Stimulated activated CD4-positive, alpha-beta T cell treated with anti-CD3 and anti-CD28 coated beads, Interleukin-2, amount 100 ng/mL, for 48 hours (primary cell): Measurements from ENCODE around the gene CEP85L.

ENCODE experiments used
- DNase-seq, 2 donors: peaks; one replicate each; pipeline ENCODE4 v3.0.0-alpha.2; 2020

Gene CEP85L

DNA sequence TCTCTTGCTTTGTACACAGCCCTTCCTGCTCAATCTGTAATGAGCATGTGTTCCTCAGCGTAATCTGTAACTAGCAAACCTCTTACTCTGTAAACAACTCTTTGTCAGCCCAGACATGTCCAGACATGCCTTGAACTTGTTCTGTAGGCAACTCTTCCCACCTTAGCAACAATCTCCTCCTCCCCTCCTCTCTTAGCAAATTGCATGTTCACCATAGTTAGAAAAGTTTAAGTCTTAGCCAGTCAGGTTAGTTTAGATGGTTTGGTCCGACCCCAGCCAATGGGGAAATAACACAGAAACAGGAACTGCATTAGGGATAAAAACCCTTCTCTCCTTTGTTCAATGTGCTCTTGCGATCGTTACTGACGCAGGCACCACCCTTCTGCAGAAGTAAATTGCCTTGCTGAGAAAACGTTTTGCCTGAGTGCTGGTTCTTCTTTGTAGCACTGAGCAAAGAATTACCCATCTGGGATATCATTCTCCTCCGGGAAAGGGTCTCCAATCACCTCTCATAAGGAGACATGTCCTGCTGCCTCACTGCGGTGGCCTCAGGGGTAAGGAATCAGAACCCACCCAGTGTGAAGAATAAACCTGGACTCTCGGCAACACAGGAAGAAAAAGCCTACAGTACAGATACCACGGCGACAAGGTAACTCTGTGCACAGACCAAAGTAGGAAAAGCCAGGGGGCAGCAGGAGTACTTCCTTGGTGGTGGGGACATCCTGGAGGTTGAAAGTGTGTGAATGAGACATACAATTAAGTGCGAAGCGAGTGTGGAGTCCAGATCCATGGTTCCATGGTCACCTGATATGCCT lies 77.1 kb downstream of the CEP85L start:
- no peak for DNase-seq

- no peak for DNase-seq
These were observed 80.3 kb downstream of the CEP85L start for GRCh38 chr6:118571121-118571520.

DNA sequence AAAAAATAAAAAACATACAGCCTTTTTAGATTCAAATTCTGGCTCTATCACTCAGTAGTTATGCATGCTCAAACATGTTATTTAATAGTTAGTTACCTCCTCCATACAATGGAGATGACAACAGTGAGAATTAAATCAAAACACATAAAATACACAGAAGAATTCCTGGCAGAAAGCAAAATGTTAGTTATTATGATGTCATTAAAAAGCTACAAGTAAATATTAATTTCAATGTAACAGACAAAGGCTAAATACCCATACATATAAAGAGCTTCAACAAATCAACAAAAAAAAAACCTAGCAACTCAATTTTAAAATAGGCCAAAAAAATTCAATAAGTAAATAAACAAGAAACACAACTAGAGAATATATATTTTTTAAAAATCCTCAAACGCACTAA lies 81.9 kb downstream of the CEP85L start:
- no peak for DNase-seq

DNA sequence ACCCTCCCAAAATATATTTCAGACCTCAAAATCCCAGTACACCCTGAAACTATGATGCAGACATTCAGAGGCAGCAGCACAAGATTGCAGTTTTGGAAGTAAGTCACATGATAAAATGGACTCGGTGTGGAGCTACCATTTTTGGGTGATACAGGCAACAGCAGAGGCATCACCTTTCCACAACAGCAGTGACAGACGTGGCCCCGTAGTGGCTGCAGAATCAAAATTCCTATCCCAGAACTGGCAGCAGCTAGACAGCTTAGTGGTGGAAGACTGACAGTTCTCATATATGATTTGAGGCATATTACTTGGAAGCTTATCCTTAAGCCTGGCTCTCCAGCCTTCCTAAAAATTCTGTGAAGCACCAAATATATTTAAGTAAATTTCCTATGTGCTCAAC lies 83.4 kb downstream of the CEP85L start:
- no peak for DNase-seq

DNA sequence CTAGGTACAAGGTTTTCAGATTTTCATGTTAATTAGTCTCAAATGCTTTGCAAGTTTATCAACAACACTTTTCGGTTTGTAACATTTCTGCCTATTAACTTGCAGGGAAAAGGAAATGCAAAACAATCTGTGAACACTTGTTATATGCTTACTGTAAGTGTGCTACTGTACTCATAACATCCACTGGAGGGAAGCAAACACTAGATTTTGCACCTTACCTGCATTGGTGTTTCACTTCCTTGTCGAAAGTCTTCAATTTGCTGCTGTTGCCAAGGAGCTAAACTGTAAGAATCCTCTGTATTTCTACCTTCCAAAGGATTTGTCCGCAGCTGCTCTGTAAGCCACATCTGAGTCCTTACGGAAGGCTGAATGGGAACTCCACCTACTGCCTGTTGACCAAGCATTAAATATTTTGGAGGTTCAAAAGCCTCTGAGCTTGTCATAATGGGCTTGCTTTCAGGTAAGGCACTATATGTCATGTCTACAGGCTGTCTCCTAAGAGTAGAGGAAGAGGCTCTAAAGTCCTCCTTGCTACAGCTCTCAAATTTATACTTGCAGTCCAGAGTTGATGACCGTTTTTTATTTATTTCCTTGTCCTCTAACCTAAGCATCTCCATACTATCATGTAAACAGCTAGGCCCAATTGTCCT lies 86.0 kb downstream of the CEP85L start:
- DNase-seq = no peak

GRCh38 chr6:118562959-118563358 lies 88.4 kb downstream of the CEP85L start:
- no peak for DNase-seq

GRCh38 chr6:118562248-118562647 lies 89.1 kb downstream of the CEP85L start:
- DNase-seq = no peak

- DNase-seq = no peak
These were observed 91.7 kb downstream of the CEP85L start for GRCh38 chr6:118559659-118560058.

DNA sequence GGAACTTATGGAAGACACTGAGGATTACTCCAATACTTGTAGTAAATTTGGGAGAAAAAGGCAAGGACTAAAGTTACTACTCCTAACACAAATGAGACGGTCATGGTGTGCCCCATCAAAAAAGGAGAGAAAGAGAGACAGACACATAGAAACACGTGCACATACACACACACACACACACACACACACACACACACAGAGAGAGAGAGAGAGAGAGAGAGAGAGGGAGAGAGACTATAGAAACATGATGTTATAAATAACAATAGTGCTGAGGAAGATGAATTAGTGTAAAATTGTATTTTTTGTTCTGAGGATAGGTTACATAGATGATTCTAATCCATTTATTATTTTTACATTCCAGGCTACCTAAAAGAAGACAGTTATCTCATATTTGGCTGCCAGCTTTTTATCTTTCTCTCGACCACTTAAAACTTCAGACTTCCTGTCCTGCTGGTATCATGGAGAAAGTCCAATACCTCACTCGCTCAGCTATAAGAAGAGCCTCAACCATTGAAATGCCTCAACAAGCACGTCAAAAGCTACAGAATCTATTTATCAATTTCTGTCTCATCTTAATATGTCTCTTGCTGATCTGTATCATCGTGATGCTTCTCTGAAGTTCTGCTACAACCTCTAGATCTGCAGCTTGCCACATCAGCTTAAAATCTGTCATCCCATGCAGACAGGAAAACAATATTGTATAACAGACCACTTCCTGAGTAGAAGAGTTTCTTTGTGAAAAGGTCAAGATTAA lies 92.8 kb downstream of the CEP85L start:
- DNase-seq = no peak

GRCh38 chr6:118554698-118555097 lies 96.7 kb downstream of the CEP85L start:
- DNase-seq = no peak

GRCh38 chr6:118553132-118553531 lies 98.3 kb downstream of the CEP85L start:
- no peak for DNase-seq

DNA sequence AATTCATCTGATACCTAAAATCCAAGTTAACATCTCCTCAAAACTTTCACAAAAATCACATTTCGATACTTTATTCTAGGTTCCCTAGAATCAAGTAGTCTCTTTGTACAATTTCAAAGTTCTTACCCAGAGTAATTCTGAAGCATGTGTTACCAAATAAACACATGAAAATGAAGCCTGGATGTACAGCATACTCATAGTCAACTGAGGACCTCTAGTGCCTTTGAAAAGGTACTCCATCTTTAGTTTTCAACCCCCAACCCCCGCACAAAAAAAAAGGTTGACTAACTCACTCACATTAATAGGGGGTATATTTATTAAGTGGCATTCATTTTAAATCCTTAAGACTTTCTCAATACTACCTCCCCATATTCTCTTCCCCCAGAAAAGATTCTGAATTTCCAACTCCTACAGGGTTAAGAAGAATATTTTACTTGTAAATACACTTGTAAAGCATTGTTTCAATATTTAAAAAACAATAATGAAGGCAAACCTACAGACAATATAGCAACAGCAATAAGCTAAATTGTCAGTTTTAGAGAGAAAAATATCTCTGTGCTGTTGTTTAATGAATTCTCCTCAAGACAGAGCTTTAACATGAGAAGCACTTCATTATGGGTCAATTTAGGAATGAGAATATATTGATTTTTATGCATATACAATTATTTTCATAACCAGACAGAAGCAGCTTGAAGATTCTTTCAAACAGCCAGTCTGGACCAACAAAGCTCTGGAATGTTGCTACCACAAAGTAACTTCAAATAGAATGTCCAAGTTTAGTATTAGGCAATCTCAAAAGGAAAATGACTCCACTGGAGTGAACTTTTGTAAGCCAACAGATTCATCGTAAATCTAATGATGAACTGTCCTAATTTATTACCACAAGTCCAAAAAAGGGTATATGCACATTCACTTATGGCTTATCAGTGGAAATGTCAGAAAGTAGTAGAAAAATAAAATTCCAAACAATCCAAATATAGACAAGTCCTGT lies 100.0 kb downstream of the CEP85L start:
- no peak for DNase-seq

- DNase-seq = no peak
These were observed 102.8 kb downstream of the CEP85L start for GRCh38 chr6:118548613-118549012.

DNA sequence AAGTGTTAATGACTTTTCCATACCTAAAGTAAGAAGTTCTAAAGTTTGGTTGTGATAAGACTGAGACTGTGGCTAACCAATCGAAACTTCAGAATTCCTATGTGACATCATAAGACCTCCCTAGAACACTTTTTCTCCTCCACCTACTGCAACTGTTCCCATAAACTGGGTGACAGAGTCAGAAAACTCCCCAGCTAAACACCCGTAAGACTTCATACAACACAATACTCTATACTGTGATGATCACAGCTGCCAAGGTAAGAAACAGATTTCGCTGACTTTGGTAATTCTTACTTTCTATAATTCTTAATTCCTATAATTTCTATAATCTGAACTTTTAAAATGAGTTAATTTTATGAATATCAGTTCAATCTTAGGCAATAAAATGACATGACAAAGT lies 103.3 kb downstream of the CEP85L start, which contains the start of gene PLN:
Gene PLN (plus strand): TSS at position 161 of the 400 bp plus-strand sequence. CDS start 10,626 bp downstream, outside the sequence.
- no peak for DNase-seq

GRCh38 chr6:118546880-118547218 lies 104.5 kb downstream of the CEP85L start:
- no peak for DNase-seq

- DNase-seq = no peak
These were observed 105.1 kb downstream of the CEP85L start for GRCh38 chr6:118546164-118546879.

- no peak for DNase-seq
These were observed 107.3 kb downstream of the CEP85L start for GRCh38 chr6:118544105-118544504.

DNA sequence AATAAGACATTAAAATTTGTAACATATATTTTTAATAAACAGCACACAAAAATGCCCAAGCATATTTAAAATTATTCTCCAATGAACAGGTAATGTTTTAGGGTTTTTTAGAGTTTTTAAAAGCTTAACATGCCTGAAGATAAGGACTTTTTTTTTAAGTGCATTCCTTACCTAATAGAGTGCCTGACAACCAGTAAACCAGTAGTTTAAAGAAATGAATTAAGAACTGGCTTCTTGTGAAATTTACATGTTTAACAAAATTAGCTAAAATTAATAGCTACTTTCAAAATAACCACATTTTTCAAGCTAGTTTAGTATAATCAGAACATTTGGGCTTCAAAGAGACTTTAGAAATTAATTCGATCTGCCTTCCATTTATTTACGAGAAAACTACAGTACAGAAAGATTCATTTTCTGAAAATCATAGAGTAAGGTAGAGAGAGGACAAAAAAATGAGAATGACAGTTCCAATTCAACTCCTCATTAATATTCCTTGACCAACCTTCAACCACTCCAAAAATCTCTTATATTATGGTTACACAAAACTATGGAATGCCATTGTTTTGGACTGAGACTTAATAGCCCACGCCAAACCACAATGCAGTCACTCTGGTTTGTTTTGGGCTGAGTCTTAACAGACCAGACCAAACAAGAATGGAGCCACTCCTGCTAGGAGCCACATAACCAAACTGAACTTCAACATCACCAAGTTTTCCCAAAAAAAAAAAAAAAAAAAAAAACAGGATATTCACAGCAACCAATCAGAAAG lies 109.0 kb downstream of the CEP85L start:
- no peak for DNase-seq

DNA sequence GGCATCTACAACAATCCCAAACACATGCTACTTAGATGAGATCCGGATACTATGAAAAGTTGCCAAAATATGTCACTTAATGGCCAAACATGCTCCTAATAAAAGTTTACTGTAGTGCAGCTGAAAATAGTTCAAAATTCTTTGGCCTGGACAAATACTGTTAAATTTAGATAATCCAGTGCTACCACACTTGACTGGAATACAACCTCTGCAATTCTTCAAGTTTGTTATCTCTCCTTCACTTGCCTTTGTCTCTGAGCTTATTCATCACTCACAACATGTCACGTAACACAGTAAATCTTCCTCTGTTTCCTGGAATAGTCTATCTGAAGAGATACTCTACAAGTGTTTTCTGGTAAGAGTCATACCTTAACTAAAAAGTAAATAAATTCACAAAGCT lies 113.8 kb downstream of the CEP85L start:
- no peak for DNase-seq

GRCh38 chr6:118536478-118536877 lies 114.9 kb downstream of the CEP85L start:
- DNase-seq = no peak
